ENCODE results near the gene LCP2.

Gene LCP2

DNA sequence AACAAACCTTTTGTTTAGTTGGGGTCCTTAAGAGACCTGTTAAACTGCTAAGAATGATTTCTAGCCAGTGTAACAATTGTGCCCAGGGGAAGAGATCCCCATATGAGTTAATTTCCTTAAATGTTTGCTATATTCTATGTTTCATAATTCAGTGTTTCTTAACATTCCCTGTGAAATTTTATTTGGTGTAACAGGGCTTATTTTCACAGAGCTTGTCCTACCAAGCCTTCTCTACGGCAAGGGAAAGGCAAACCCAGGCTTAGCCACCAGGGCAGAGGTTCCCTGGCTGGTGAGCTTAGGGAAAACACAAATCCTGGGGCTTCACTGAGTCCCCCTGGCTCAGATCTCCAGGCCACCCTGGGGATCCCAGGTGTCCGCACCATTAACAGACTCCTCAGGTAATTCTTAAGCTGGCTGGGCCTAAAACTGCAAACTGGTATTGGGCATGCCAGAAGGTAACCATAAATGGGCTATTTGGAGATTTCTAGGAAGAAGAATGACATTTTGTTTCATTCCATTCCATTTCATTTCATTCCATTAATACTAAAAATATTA lies 17.0 kb upstream of the LCP2 start:
- peak; percentile 50 for DNase-seq

- no peak for DNase-seq
Observed at GRCh38 chr5:170313816-170314215, 16.2 kb upstream of the LCP2 start.

- no peak for DNase-seq
Observed at GRCh38 chr5:170313344-170313743, 15.8 kb upstream of the LCP2 start.

- DNase-seq, result no peak
Observed at GRCh38 chr5:170312666-170313065, 15.1 kb upstream of the LCP2 start.

- no peak for DNase-seq
Observed at GRCh38 chr5:170312301-170312595, 14.7 kb upstream of the LCP2 start.

GRCh38 chr5:170311511-170312300 lies 14.1 kb upstream of the LCP2 start:
- no peak for DNase-seq

DNA sequence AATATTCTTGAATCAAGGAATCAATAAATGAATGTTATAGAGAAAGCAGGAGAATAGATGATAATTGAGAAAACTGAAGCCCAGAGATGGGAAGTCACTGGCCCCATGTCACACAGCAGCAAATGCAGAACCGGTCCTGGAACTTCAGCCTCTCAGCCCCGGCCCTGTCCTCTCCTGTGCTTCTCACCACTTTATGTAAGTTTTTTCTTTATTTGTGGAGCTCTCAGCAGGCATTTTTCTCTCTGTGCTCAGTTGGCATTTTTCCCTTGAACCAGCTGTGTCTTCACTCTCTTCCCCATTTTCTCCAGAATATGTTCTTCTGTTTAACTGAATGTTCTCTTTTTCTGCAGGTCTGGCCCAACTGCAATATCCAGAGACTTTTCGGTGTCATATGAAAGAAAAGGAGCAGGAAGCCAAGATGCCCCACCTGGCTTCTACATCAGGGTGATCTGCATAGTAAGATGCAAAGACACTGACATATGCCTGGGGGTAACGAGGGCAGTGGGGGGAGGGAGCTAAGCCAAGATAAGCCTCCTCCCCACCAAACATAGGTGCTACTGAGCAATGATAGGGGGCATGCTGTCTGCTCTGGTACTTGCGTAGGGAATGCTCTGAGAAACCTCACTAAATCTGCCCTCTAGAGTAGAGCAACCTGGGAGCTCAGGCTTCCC lies 12.8 kb upstream of the LCP2 start:
- DNase-seq, result no peak

DNA sequence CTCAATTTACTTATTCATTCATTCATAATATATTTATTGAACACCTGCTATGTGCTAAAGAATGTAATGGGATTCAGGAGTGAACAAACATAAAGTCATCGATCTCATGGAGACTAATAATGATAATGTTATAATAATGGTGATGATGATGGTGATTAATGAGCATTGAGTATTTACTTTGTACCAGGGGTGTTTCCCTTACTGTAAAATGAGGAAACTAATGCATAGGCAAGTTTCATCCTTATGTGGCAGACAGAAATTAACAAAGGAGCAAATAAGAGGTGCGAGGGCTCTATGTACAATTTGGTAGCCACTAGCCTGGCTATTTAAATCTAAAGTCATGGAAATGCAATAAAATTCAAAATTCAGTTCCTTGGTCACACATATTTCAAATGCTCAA lies 11.1 kb upstream of the LCP2 start:
- no peak for DNase-seq

DNA sequence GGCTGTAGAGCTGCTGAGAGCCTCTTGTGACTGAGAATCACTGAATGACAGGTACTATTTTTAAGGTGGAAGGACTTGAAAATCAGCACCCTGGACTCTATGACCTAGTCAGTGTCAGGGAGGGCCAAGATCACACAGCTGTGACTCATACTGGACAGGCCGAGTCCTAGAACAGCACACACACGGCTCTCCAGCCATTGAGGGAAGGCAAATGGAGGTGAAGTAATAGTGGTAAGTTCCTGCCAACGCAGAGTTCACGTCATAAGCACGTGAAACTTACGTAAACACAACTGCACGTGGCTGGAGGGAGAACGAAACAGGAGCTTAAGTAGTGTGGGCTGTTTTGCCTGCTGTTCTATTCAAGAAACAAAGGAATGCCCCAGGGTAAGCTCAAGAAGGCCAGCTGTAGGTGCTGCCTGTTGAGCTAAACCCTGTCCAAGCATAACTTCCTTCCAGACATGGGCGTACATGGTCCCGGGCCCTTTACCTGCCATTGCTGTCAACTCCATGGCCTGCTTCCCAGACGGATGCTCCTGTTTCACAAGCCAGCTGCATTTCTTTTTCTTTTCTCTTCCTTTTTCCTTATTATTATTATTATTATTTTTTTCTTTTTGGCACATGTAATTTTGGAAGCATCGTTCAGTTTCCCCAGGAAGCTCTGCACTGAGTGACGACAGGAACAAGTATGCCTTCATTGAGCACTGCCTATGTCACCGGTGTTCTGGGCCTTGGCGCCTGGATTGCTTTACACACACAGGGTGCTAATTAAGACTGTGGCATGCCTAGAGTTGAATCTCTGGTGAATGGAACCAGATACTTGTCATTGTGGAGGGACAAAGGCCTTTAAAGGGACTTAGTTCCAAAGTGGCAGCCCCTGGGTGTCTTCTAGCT lies 10.2 kb upstream of the LCP2 start:
- peak; percentile 14 for DNase-seq

DNA sequence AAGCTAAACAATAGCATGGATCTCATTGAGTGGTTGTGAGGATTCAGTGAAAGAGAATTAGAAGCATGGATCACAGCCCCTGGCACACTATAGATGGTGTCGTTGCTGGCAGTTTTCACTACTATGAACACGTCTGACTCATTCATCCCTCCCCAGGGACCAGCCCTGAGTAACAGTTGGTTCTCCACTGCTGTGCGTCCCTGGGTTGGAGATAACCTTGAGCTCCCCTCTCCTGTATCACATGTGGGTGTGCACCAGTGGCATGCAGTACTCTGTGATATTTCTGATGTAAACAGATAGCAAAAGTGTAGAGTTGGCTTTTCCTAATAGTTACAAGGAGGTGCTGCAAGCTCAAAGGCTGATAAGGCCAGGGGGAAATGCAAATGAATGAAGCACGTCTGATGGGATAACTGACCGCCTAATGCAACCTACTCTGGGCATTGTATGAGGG lies 8.8 kb upstream of the LCP2 start:
- no peak for DNase-seq

GRCh38 chr5:170305646-170306025 lies 8.1 kb upstream of the LCP2 start:
- no peak for DNase-seq

GRCh38 chr5:170305016-170305645 lies 7.6 kb upstream of the LCP2 start:
- no peak for DNase-seq

- no peak for DNase-seq
Observed at GRCh38 chr5:170303549-170303948, 6.0 kb upstream of the LCP2 start.

- no peak for DNase-seq
Observed at GRCh38 chr5:170302653-170303501, 5.3 kb upstream of the LCP2 start.

DNA sequence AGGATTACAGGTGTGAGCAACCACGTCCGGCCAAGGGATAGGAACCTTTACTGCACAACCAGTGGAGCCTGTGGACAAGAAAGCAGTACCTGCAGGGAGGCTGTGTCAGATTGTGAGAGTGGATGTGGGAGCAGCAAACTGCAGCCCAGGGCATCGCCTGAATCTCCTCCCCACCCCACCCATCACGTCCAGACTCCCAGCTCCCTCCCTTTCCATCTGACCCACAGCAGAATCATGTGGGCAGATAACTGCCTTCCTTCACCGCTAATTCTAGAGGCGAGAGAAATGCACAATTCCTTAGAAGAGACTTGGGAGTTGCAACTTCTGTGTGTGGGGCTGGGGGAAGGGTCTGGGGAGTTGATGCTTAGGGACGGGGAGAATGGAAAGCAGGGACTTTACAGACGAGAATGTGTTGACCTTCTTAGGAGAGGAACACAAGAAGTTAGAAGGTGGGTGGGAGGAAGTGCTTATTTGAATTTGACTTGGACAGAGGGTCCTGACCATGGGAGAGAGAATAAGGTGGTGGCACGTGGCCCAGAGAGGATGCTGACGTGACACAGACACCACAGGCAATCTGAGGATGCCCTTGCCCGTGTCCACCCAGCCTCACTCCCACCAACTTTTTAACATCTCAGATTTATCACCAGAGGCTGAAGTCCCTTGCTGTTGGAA lies 4.5 kb upstream of the LCP2 start:
- no peak for DNase-seq

DNA sequence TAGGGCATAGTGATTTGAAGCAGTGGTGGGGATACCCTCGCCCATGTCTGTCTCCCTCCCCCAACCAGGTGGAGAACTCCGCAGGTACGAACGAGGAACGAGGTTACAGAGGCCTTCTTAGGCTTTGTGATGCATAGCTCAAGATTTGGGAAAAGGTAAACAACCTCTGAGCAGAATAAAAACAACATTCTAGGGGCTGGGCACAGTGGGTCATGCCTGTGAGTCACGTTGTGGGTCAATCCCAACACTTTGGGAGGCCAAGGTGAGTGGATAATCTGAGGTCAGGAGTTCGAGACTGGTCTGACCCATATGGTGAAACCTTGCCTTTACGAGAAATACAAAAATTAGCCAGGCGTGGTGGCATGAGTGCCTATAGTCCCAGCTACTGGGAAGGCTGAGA lies 3.6 kb upstream of the LCP2 start:
- no peak for DNase-seq

GRCh38 chr5:170300361-170301013 lies 2.9 kb upstream of the LCP2 start:
- DNase-seq, result peak; percentile 13

- no peak for DNase-seq
Observed at GRCh38 chr5:170296935-170297588, 515 bp downstream of the LCP2 start.

GRCh38 chr5:170296036-170296934 lies 1.3 kb downstream of the LCP2 start:
- no peak for DNase-seq
